Mesodermal cell (in vitro differentiated cells): ENCODE data around the gene BAG3.
"Not testable (repeated sequence)": the region's sequence is repeated elsewhere in the genome, so short reads cannot be mapped to it uniquely, and the experiment has no call there.

Source experiments
- H3K27ac ChIP-seq: 2 replicates; pipeline ENCODE4 v1.7.0; 2013; ENCODE audit warnings: mild to moderate bottlenecking, low read depth, low read length, moderate library complexity; ENCODE audit not compliant: severe bottlenecking
- H3K36me3 ChIP-seq: 2 replicates; pipeline ENCODE4 v1.7.1; 2013; ENCODE audit warnings: mild to moderate bottlenecking, low read length, moderate library complexity; ENCODE audit not compliant: control insufficient read depth, insufficient read depth
- H3K4me1 ChIP-seq: one replicate; pipeline ENCODE4 v1.7.1; 2013; ENCODE audit warnings: mild to moderate bottlenecking, low read length; ENCODE audit not compliant: insufficient read depth, control insufficient read depth, poor library complexity, severe bottlenecking
- H3K4me3 ChIP-seq: 2 replicates; pipeline ENCODE4 v1.7.0; 2013; ENCODE audit warnings: low read length, control low read depth, mild to moderate bottlenecking; ENCODE audit not compliant: insufficient read depth, poor library complexity, severe bottlenecking; ENCODE audit errors: extremely low read depth
- H3K9me3 ChIP-seq: 2 replicates; pipeline ENCODE4 v1.7.1; 2013; ENCODE audit warnings: mild to moderate bottlenecking, low read length, moderate library complexity; ENCODE audit not compliant: control insufficient read depth
- WGBS, 2 experiments: methylation state at CpG; one replicate each; pipeline ENCODE4 v1.1.5; 2013; ENCODE audit warnings: missing lambda C conversion rate in 2 of 2; ENCODE audit not compliant: insufficient coverage in 2 of 2; 5-methylcytosine and 5-hydroxymethylcytosine counted together

BAG3 gene

DNA sequence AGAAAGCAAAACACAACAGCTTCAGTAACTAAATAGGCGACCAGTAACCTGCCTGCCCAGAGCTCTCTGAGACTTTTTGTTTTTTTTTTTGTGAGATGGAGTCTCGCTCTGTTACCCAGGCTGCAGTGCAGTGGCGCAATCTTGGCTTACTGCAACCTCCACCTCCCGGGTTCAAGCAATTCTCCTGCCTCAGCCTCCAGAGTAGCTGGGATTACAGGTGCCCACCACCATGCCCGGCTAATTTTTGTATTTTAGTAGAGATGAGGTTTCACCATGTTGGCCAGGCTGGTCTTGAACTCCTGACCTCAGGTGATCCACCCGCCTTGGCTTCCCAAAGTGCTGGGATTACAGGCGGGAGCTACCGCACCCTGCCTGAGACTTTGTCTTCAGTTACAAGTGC is 31.4 kb upstream of the BAG3 start:
- not testable (repeated sequence) for H3K36me3 ChIP-seq, H3K4me3 ChIP-seq, H3K9me3 ChIP-seq
- WGBS, 2 experiments: 93 to 96% methylated on average over 5 of the region's 8 CpGs
- Histone ChIP-seq H3K27ac (peak overlapping the region; percentile 89), H3K4me1 (peaks cover 22% of the 10 kb centered on the region)

DNA sequence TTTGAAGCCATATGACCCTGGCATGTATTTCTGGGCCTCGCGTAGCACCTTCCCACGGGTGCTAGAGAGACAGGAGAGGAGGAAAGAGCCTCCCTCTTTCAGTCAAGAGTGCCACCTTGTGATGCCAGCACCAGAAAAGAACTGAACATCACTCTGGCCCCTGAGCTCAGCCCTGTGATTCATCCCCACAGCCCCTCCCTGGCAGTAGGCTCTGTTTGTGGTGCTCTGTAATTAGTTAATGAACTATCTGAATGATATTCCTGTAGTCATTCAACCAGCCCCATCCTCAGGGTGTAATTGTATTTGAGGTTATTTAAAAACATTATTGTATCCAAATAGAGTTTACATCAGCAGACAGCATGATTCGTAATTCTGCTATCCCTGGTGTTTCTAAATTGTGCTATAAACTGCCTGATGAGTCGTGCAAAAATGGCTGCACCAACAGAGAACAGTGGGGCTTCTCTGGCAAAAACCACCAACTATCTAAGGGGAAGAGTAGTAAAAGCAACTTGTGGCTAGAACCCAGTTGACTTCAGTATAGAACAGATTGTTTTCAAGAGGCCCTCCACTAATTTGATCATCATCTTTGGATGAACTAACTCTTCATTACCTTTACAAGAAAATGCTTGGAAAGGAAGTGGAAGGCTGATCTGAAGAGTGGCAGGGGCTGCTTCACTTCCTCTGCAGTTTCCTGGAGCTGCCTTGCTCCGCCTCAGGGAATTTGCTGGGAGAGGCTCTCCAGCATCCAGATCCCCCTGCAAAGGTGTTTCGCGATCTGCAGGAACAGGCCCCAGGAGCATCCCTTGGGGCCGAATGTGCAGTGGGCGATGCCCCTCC is 30.7 kb upstream of the BAG3 start:
- no peak overlapping the region for H3K4me3 ChIP-seq
- peak overlapping the region; percentile 89 for H3K27ac ChIP-seq
- H3K4me1 ChIP-seq: peaks cover 22% of the 10 kb centered on the region
- no peaks in the 10 kb centered on the region for H3K9me3 ChIP-seq
- H3K36me3 ChIP-seq: no peaks in the 10 kb centered on the region
- 83 to 86% methylated on average over 9 to 10 of the region's 10 CpGs for WGBS, 2 experiments

- WGBS, 2 experiments: 77 to 78% methylated on average over 2 to 3 of the region's 3 CpGs
- no peak overlapping the region for H3K4me3 ChIP-seq
- peak overlapping the region; percentile 89 for H3K27ac ChIP-seq
- peaks cover 22% of the 10 kb centered on the region for H3K4me1 ChIP-seq
- no peaks in the 10 kb centered on the region for H3K9me3 ChIP-seq
- H3K36me3 ChIP-seq: no peaks in the 10 kb centered on the region
Observed at GRCh38 chr10:119621078-119621384, 30.1 kb upstream of the BAG3 start.

GRCh38 chr10:119625570-119626280 is 25.5 kb upstream of the BAG3 start:
- Histone ChIP-seq H3K36me3 (no peaks in the 10 kb centered on the region), H3K4me1 (peaks cover 5% of the 10 kb centered on the region), H3K27ac (no peak overlapping the region), H3K4me3 (no peak overlapping the region), H3K9me3 (no peaks in the 10 kb centered on the region)
- WGBS, 2 experiments: 96 to 97% methylated on average over 5 of the region's 6 CpGs

DNA sequence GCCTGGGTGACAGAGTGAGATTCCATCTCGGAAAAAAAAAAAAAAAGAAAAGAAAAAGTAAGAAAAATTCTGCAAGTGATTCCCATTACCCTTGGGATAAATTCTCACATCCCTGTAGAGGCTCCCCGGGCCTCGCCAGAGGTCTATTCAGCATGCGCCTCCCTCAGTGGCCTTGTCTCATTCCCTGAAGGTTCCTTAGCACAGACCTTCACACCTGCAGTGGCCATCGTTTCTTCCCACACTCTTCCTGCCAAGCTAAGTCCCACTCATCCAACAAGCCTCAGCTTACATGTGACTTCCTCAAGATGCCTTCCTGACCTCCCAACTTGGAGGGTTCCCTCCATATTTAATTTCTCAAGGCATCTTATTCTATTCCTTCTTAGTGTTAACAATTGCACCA is 20.9 kb upstream of the BAG3 start:
- H3K27ac ChIP-seq: no peak overlapping the region
- H3K4me3 ChIP-seq: no peak overlapping the region
- 85 to 86% methylated on average over 4 of the region's 5 CpGs for WGBS, 2 experiments
- H3K4me1 ChIP-seq: no peaks in the 10 kb centered on the region
- no peaks in the 10 kb centered on the region for H3K36me3 ChIP-seq
- H3K9me3 ChIP-seq: no peaks in the 10 kb centered on the region

- no peak overlapping the region for H3K27ac ChIP-seq
- H3K36me3 ChIP-seq: no peaks in the 10 kb centered on the region
- H3K4me3 ChIP-seq: no peak overlapping the region
- H3K9me3 ChIP-seq: no peaks in the 10 kb centered on the region
- WGBS, 2 experiments: 89 to 100% methylated on average over 1 to 2 of the region's 3 CpGs
- no peaks in the 10 kb centered on the region for H3K4me1 ChIP-seq
Observed at GRCh38 chr10:119633538-119634218, 17.5 kb upstream of the BAG3 start.

GRCh38 chr10:119634219-119634544 is 17.0 kb upstream of the BAG3 start:
- no peaks in the 10 kb centered on the region for H3K36me3 ChIP-seq
- no CpG with 5 or more reads among the region's 1 CpG for WGBS, 2 experiments

GRCh38 chr10:119637631-119638030 is 13.5 kb upstream of the BAG3 start:
- H3K27ac ChIP-seq: no peak overlapping the region
- WGBS, 2 experiments: 72 to 73% methylated on average over 4 of the region's 4 CpGs
- no peaks in the 10 kb centered on the region for H3K4me1 ChIP-seq

More at GRCh38 chr10:119634219-119634544, 17.0 kb upstream of the BAG3 start:
- Histone ChIP-seq H3K9me3 (no peaks in the 10 kb centered on the region), H3K27ac (no peak overlapping the region), H3K4me1 (no peaks in the 10 kb centered on the region), H3K4me3 (no peak overlapping the region)

DNA sequence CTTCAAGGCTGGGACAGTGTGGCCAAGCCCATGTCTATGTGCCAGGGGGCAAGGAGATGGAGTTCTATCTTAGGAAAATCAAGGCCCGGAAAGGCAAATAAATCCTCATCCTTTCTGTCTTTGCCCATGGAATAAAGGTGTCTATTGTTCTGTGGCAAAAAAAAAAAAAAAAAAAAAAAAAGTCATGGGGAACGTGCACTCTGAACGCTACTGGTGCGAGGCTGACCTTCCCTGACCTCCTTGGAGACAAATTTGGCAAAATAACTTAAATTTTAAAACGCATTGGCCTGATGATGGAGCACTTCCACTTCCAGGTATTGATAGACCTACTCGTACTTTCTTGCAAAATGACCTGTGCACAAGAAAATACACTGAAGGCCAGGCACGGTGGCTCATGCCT is 12.2 kb upstream of the BAG3 start:
- no peak overlapping the region for H3K27ac ChIP-seq
- WGBS, 2 experiments: 97 to 98% methylated on average over 5 of the region's 7 CpGs
- no peak overlapping the region for H3K4me3 ChIP-seq
- H3K9me3 ChIP-seq: peaks cover under 1% of the 10 kb centered on the region
- H3K36me3 ChIP-seq: no peaks in the 10 kb centered on the region
- no peaks in the 10 kb centered on the region for H3K4me1 ChIP-seq

More at GRCh38 chr10:119637631-119638030, 13.5 kb upstream of the BAG3 start:
- no peak overlapping the region for H3K4me3 ChIP-seq
- no peaks in the 10 kb centered on the region for H3K36me3 ChIP-seq
- H3K9me3 ChIP-seq: no peaks in the 10 kb centered on the region

DNA sequence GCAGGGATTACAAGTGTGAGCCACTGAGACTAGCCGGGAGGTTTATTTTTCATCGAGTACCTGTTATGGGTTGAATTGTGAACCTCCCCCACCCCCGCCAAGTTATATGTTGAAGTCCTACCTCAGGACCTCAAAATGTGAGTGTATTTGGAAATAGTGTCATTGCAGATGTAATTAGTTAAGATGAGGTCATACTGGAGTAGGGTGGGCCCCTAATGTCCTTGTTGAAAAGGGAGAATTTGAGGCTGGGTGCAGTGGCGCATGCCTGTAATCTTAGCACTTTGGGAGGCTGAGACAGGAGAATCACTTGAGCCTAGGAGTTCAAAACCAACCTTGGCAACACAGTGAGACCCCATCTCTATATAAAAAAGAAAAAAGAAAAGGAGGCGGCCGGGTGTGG is 10.8 kb upstream of the BAG3 start:
- H3K27ac ChIP-seq: no peak overlapping the region
- no peaks in the 10 kb centered on the region for H3K36me3 ChIP-seq
- no peak overlapping the region for H3K4me3 ChIP-seq
- WGBS, 2 experiments: 79 to 100% methylated on average over 1 to 2 of the region's 6 CpGs
- no peaks in the 10 kb centered on the region for H3K4me1 ChIP-seq
- H3K9me3 ChIP-seq: peaks cover 8% of the 10 kb centered on the region
